K562 (cell line): ENCODE data around the gene PLCE1. TPM values are rescaled to one million over a fixed set of nuclear protein-coding genes. Genes with fewer than 3 reads are reported as not detected.

Source experiments
- ATAC-seq: fragments of 200-7000 bp; cut with Tn5 transposase; 3 replicates; pipeline ENCODE4 v1.9.1; 2020; ENCODE audit warnings: moderate library complexity
- BruUV-seq: library from RNA; stranded (reverse); fragments of 400-500 nt; replicated peaks from 2 replicates; lab custom pipeline; 2021; lab: Mats Ljungman, UMichigan
- CTCF ChIA-PET: fragments of 300-600 bp; formaldehyde crosslinking; extraction: SDS; loops from one replicate; lab custom pipeline; 2021; ENCODE audit warnings: low intra/inter-chr PET ratio; lab: Yijun Ruan, JAX
- POLR2A ChIA-PET: fragments of 300-600, 350-650 bp; sonication (Branson Sonifier 250); formaldehyde crosslinking; extraction: SDS; loops from one replicate; lab custom pipeline; 2021; ENCODE audit warnings: antibody characterized with exemption, inconsistent platforms; lab: Yijun Ruan, JAX
- DNase-seq, 4 experiments: peaks; one replicate each; pipeline versions ENCODE4 v3.0.0 to v3.0.0-alpha.2; 2011 to 2018; ENCODE audit warnings: low spot score in 3 of 4, mixed read lengths in 3 of 4; ENCODE audit errors: extremely low read depth in 1 of 4
- FAIRE-seq: peaks from 2 replicates; lab custom pipeline; 2011; peaks lifted over from hg19 to GRCh38; lab: Jason Lieb, UNC
- H2AFZ ChIP-seq: 2 replicates; pipeline ENCODE4 v1.6.0; 2011; ENCODE audit warnings: low read depth, low read length, control low read depth, inconsistent platforms
- H3K27ac ChIP-seq: fragments of 200-600 bp; 3 replicates; pipeline ENCODE4 v1.8.0; 2011; ENCODE audit warnings: low read depth, mild to moderate bottlenecking, control low read depth, inconsistent platforms, low read length, moderate library complexity, mixed read lengths; ENCODE audit errors: extremely low read depth
- H3K27me3 ChIP-seq, 2 experiments: fragments of 300-600 bp in 1 of 2; 2 replicates in 1 of 2; 3 replicates in 1 of 2; pipeline versions ENCODE4 v1.6.0 to v1.8.0; 2011; ENCODE audit warnings: inconsistent platforms in 2 of 2, low read length in 2 of 2, mild to moderate bottlenecking in 1 of 2, mixed read lengths in 1 of 2, moderate library complexity in 1 of 2; ENCODE audit not compliant: control insufficient read depth in 2 of 2, insufficient read depth in 2 of 2
- H3K36me3 ChIP-seq: fragments of 300-600 bp; 3 replicates; pipeline ENCODE4 v1.8.0; 2011; ENCODE audit warnings: mild to moderate bottlenecking, low read length, inconsistent platforms; ENCODE audit not compliant: control insufficient read depth, insufficient read depth
- H3K4me1 ChIP-seq, 2 experiments: fragments of 200-600 bp in 1 of 2; replicated peaks in 1 of 2; 2 replicates in 1 of 2; 3 replicates in 1 of 2; pipeline versions ENCODE4 v1.5.1 to v1.8.0; 2011; ENCODE audit warnings: inconsistent platforms in 2 of 2, low read length in 2 of 2, mild to moderate bottlenecking in 1 of 2, mixed read lengths in 1 of 2, moderate library complexity in 1 of 2; ENCODE audit not compliant: control insufficient read depth in 2 of 2, insufficient read depth in 2 of 2
- H3K4me2 ChIP-seq: 2 replicates; pipeline ENCODE4 v1.6.1; 2011; ENCODE audit warnings: low read length, control low read depth, inconsistent platforms, mixed read lengths; ENCODE audit not compliant: insufficient read depth
- H3K4me3 ChIP-seq: fragments of 200-600 bp; sonication (generic), shearing (Covaris generic); 2 replicates; pipeline ENCODE4 v1.5.1; 2016; ENCODE audit warnings: control low read depth, inconsistent platforms
- H3K79me2 ChIP-seq: fragments of 200-600 bp; 3 replicates; pipeline ENCODE4 v1.8.0; 2011; ENCODE audit warnings: low read length, inconsistent platforms; ENCODE audit not compliant: control insufficient read depth, insufficient read depth
- H3K9ac ChIP-seq, 2 experiments: 2 replicates each; pipeline versions ENCODE4 v1.6.0 to v1.6.1; 2011; ENCODE audit warnings: low read depth in 2 of 2, low read length in 2 of 2, control low read depth in 1 of 2, inconsistent platforms in 1 of 2, mild to moderate bottlenecking in 1 of 2, mixed read lengths in 1 of 2; ENCODE audit not compliant: insufficient read depth in 1 of 2
- H3K9me1 ChIP-seq: one replicate; pipeline ENCODE4 v1.6.0; 2011; ENCODE audit warnings: inconsistent platforms, mild to moderate bottlenecking, low read length, moderate library complexity; ENCODE audit not compliant: control insufficient read depth, insufficient read depth
- H3K9me3 ChIP-seq: replicated peaks from 2 replicates; pipeline ENCODE4 v1.5.1; 2011; ENCODE audit warnings: low read depth, low read length, inconsistent platforms; ENCODE audit not compliant: control insufficient read depth, insufficient read depth
- H4K20me1 ChIP-seq: replicated peaks from 2 replicates; pipeline ENCODE4 v1.6.1; 2011; ENCODE audit warnings: low read length, inconsistent platforms, mixed read lengths; ENCODE audit not compliant: control insufficient read depth, insufficient read depth
- DMBX1 ChIP-seq: fragments of 250-450 bp; sonication (Bioruptor Pico); IDR thresholded peaks from 2 replicates; pipeline ENCODE4 v1.8.0; 2022; ENCODE audit warnings: inconsistent platforms, mild to moderate bottlenecking, moderate library complexity, borderline replicate concordance
- EGR1 ChIP-seq: fragments of 450-650 bp; conservative IDR thresholded peaks from 2 replicates; pipeline ENCODE4 v1.6.1; 2017; ENCODE audit warnings: mild to moderate bottlenecking
- ETV5 ChIP-seq: sonication (generic); formaldehyde crosslinking; IDR thresholded peaks from 2 replicates; pipeline ENCODE4 v1.4.0; 2020; ENCODE audit warnings: low read depth, mild to moderate bottlenecking, missing genetic modification reagents
- NKRF ChIP-seq: fragments of 450-650 bp; IDR thresholded peaks from 2 replicates; pipeline ENCODE4 v1.6.1; 2016; ENCODE audit warnings: borderline replicate concordance
- SNRNP70 ChIP-seq: fragments of 200-400 bp; formaldehyde crosslinking; optimal IDR thresholded peaks from 2 replicates; pipeline ENCODE3; 2017; ENCODE audit warnings: low read depth, low read length
- TAF7 ChIP-seq: fragments of 450-650 bp; IDR thresholded peaks from 2 replicates; pipeline ENCODE4 v1.6.1; 2016; ENCODE audit warnings: missing genetic modification characterization, missing compliant biosample characterization
- TFAP4 ChIP-seq: sonication (generic); formaldehyde crosslinking; IDR thresholded peaks from 2 replicates; pipeline ENCODE4 v1.8.0; 2022; ENCODE audit warnings: missing genetic modification reagents, mild to moderate bottlenecking, moderate library complexity, borderline replicate concordance
- U2AF1 ChIP-seq: fragments of 200-400 bp; formaldehyde crosslinking; optimal IDR thresholded peaks from 2 replicates; pipeline ENCODE3; 2017; ENCODE audit warnings: mild to moderate bottlenecking, low read depth, low read length, moderate library complexity
- YBX1 ChIP-seq: fragments of 450-650 bp; IDR thresholded peaks from 2 replicates; pipeline ENCODE4 v1.7.1; 2016; ENCODE audit warnings: mild to moderate bottlenecking
- ZNF184 ChIP-seq: sonication (generic); formaldehyde crosslinking; IDR thresholded peaks from 2 replicates; pipeline ENCODE4 v1.5.0; 2020; ENCODE audit warnings: missing genetic modification reagents
- ZNF197 ChIP-seq: fragments of 200-800 bp; sonication (Bioruptor generic); IDR thresholded peaks from 2 replicates; pipeline ENCODE4 v1.6.1; 2016; ENCODE audit warnings: low read depth, missing genetic modification characterization, missing compliant biosample characterization
- ZNF780A ChIP-seq: fragments of 250-450 bp; sonication (Bioruptor Pico); IDR thresholded peaks from 2 replicates; pipeline ENCODE4 v1.5.0; 2021; ENCODE audit warnings: mild to moderate bottlenecking
- WGBS: fragments of 100-300 bp; shearing (Covaris generic); methylation state at CpG from one replicate; pipeline ENCODE4 v1.1.6; 2016; ENCODE audit warnings: low coverage, mixed read lengths; ENCODE audit not compliant: insufficient coverage; ENCODE audit errors: missing lambda C conversion rate; 5-methylcytosine and 5-hydroxymethylcytosine counted together
- in situ Hi-C: fragments of 300-500 bp; cut with MboI; formaldehyde crosslinking; loops from 4 replicates; pipeline ENCODE4 v1.15.0; 2018; ENCODE audit warnings: inconsistent platforms, mixed read lengths
- intact Hi-C: fragments of 100-400 bp; cut with micrococcal nuclease; formaldehyde crosslinking; loops from 2 replicates; pipeline ENCODE4 v1.14.2; 2022
- polyA plus RNA-seq, 8 experiments: library from polyadenylated mRNA; depleted of rRNA in 4 of 8; stranded (reverse) in 5 of 8; unstranded in 3 of 8; fragments of >200 nt; fragmentation: Nextera tagmentation in 2 of 8; fragmentation: Illumina TruSeq in 1 of 8; extraction: Ambion mirVana in 2 of 8; extraction: Trizol in 1 of 8; gene quantifications; 2 replicates each; pipeline versions ENCODE4 v1.2.1 to v1.2.3, GENCODE V29; 2011 to 2014; ENCODE audit warnings: inconsistent platforms in 1 of 8, missing spikeins in 1 of 8
- total RNA-seq, 7 experiments: library from RNA; depleted of rRNA in 6 of 7; stranded (reverse); fragments of >200 nt in 6 of 7; fragmentation: Illumina TruSeq in 2 of 7; extraction: Trizol in 2 of 7; gene quantifications; 2 replicates each; pipeline versions ENCODE4 v1.2.1 to v1.2.3, GENCODE V29; 2011 to 2021; ENCODE audit warnings: low replicate concordance in 1 of 7

Gene PLCE1
- total and polyA plus RNA-seq, 9 of the 15 experiments (the other 6 are each of a cell fraction or from before 2014, with no cell fraction given), result under 0.01 to 0.52 (median 0.13) TPM; not detected in 5

- ChIA-PET POLR2A (no interaction called here), CTCF (no interaction called here)
- no peak for FAIRE-seq
- Histone ChIP-seq H3K27me3 (peaks cover 0 to 5% of the 10 kb centered on the region in 2 experiments; a peak in 2 of 5 replicates), H3K79me2 (no peaks in the 10 kb centered on the region), H3K4me2 (no peak overlapping the region), H3K4me1 (no peaks in the 10 kb centered on the region), H3K4me3 (no peak overlapping the region), H2AFZ (no peak overlapping the region), H3K27ac (no peak overlapping the region), H4K20me1 (no peaks in the 10 kb centered on the region), H3K36me3 (no peaks in the 10 kb centered on the region), H3K9me1 (no peaks in the 10 kb centered on the region), H3K9me3 (no peaks in the 10 kb centered on the region), H3K9ac (no peak overlapping the region)
- WGBS, result 0% methylated on average over 2 of the region's 3 CpGs
- intact Hi-C loops (no loop called here), in situ Hi-C loops (no loop called here)
- no peak for DNase-seq
- no TSS peak for BruUV-seq
- ATAC-seq, result no peak
- TF ChIP-seq TAF7 (tag), result no peak
- TF ChIP-seq TFAP4, result no peak
- TF ChIP-seq EGR1, result no peak
- TF ChIP-seq ZNF197 (CRISPR knock-in tag), result no peak
- no peak for TF ChIP-seq NKRF
- no peak for TF ChIP-seq U2AF1
- TF ChIP-seq DMBX1 (CRISPR knock-in tag), result no peak
- no peak for TF ChIP-seq SNRNP70
- no peak for TF ChIP-seq YBX1
- no peak for TF ChIP-seq ETV5 (CRISPR knock-in tag)
- TF ChIP-seq ZNF780A (CRISPR knock-in tag), result no peak
- no peak for TF ChIP-seq ZNF184 (CRISPR knock-in tag)
Observed at GRCh38 chr10:94002156-94002555, 8.4 kb downstream of the PLCE1 start.
